Measurements from ENCODE around the gene TMPRSS9.
A peak's percentile ranks its signal among the peaks of the same experiment; 100 is the strongest.

The TMPRSS9 gene

GRCh38 chr19:2423071-2423914 is 63.2 kb downstream of the TMPRSS9 start:
- no peak for DNase-seq

- no peak for DNase-seq
These were observed 64.0 kb downstream of the TMPRSS9 start for GRCh38 chr19:2423915-2424685.

GRCh38 chr19:2424686-2425621 is 64.9 kb downstream of the TMPRSS9 start:
- DNase-seq = no peak

GRCh38 chr19:2425622-2426581 is 65.8 kb downstream of the TMPRSS9 start:
- no peak for DNase-seq

- peak; percentile 41 for DNase-seq
These were observed 66.8 kb downstream of the TMPRSS9 start for GRCh38 chr19:2426611-2427428.

GRCh38 chr19:2427429-2428320 is 67.6 kb downstream of the TMPRSS9 start, which contains the start of gene TIMM13:
Gene TIMM13 (minus strand): TSS chr19:2427586. CDS start chr19:2427533, 53 bp downstream.
- peak; percentile 98 for DNase-seq

- no peak for DNase-seq
These were observed 68.2 kb downstream of the TMPRSS9 start for GRCh38 chr19:2428321-2428690.

GRCh38 chr19:2428756-2429711 is 69.0 kb downstream of the TMPRSS9 start:
- no peak for DNase-seq

- DNase-seq = no peak
These were observed 70.0 kb downstream of the TMPRSS9 start for GRCh38 chr19:2429917-2430535.

GRCh38 chr19:2431318-2432055 is 71.4 kb downstream of the TMPRSS9 start:
- DNase-seq = no peak

GRCh38 chr19:2432131-2432848 is 72.2 kb downstream of the TMPRSS9 start:
- no peak for DNase-seq

GRCh38 chr19:2433854-2434253 is 73.8 kb downstream of the TMPRSS9 start:
- no peak for DNase-seq

GRCh38 chr19:2434267-2434666 is 74.2 kb downstream of the TMPRSS9 start:
- DNase-seq = no peak

GRCh38 chr19:2434721-2435265 is 74.7 kb downstream of the TMPRSS9 start:
- no peak for DNase-seq

- DNase-seq = no peak
These were observed 76.3 kb downstream of the TMPRSS9 start for GRCh38 chr19:2436384-2436783.

- no peak for DNase-seq
These were observed 76.9 kb downstream of the TMPRSS9 start for GRCh38 chr19:2436926-2437325.

All from CD4-positive, alpha-beta T cell treated with Interleukin-6 for 4 hours (primary cell).